Superior temporal gyrus (tissue), 1 donor: Measurements from ENCODE around the gene CS.
"Not testable (repeated sequence)": the region's sequence is repeated elsewhere in the genome, so short reads cannot be mapped to it uniquely, and the experiment has no call there.

ENCODE experiments used
- DNase-seq: peaks from one replicate; pipeline ENCODE4 v3.0.0-alpha.2; 2016; ENCODE audit errors: extremely low spot score

The CS gene

DNA sequence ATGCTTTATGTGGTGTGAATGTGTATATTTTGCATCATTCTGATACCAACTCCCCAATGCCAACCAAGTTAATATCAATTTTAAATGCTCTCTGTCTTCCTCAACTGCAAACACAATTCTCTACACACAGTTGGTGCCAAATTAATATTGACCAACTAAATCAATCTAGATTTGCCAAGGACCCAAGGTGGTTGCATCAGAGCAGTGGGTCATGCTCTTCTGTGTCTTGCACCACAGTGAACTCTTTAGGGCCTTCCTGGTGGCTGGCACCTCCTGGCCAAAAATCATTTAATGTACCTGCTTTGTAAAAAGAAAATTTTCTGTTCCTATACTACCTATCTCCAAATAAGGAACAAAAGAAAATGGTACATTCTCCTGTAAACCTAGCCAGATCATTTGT, 19.3 kb downstream of the CS start:
- no peak for DNase-seq

DNA sequence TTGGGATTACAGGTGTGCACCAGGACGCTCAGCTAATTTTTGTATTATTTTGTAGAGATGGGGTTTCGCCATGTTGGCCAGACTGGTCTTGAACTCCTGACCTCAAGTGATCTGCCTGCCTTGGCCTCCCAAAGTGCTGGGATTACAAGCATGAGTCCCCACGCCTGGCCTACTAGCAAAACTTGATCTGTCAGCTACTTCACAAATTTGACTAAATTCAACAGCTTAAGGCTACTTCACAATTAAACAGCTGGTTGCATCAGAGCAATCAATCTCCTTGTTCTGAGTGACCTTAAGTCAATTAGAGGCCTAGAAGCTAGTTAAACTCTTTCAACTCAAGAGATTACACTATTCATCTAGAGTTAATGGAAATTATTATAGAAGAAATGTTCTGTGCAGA, 21.2 kb downstream of the CS start:
- no peak for DNase-seq

DNA sequence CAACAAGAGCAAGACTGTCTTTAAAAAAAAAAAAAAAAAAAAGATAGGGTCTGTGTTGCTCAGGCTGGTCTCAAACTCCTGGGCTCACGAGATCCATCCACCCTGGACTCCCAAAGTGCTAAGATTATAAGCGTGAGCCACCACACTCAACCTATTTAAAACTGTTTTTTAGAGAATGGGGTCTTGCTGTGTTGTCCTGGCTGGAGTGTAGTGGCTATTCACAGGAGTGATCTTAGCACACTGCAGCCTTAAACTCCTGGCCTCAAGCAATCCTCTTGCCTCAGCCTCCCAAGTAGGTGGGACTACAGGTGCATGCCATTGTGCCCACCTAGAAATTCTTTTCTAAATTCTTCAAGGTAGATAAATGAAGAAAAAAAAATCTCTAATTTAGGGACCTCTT, 25.8 kb downstream of the CS start:
- DNase-seq: no peak

GRCh38 chr12:56272468-56272867, 27.7 kb downstream of the CS start:
- DNase-seq: not testable (repeated sequence)

DNA sequence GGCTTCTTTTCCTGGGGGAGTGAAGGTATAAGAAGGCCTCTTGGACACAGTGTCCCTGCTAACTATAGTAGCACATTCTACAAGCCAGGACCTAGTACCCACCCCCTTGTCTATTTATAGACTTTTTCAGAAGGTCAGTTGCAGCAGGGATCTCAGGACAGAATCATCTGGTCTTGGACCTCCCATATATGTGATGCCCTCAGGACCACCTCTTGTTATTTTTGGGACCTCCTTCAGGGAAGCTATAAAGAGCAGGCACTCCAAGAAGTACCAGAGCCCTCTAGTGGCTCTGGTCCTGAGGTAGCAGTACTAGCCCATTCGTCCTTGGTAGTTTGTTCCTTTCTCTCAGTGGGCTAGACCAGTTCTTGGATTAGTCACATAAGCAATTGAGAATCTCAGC, 29.1 kb downstream of the CS start:
- DNase-seq: peak; percentile 28

DNA sequence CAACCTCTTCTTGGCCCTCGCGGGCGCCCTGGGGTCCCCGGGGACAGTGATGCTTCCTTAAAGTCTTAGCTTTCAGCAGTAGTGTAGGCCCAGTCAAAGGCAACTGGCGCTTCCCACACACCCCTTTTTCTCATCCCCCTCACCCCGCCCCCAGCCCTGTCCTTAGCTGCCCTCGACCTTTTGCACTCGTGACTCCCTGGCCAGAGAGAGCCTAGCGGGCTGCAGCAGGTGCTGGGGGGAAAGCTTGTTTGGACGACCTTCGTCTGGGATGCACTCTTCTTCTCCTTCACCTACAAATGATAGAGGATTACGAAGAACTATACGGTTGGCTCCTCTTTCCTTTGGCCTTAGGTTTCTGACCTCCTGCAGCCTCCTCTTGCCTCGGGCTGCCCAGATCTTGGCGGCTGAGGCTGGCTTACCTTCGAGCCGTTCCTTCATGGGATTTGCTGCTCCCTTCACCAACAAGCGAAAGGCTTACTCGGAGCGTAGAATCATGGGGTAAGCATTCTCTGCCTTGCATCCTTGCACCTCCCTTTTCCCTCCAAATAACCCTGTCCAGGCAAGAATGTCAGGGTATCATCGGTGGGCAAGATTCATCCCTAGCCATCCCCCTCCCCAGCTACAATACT, 32.6 kb downstream of the CS start:
- DNase-seq: no peak

GRCh38 chr12:56266693-56267442, 33.3 kb downstream of the CS start, which contains the start of gene COQ10A:
COQ10A (plus strand) TSS chr12:56266942; CDS start chr12:56267119, 177 bp downstream.
- peak; percentile 87 for DNase-seq

- DNase-seq: not testable (repeated sequence)
Observed at GRCh38 chr12:56266068-56266692, 34.0 kb downstream of the CS start.

- not testable (repeated sequence) for DNase-seq
Observed at GRCh38 chr12:56262955-56263354, 37.2 kb downstream of the CS start.

- DNase-seq: no peak
Observed at GRCh38 chr12:56261503-56262232, 38.5 kb downstream of the CS start.

DNA sequence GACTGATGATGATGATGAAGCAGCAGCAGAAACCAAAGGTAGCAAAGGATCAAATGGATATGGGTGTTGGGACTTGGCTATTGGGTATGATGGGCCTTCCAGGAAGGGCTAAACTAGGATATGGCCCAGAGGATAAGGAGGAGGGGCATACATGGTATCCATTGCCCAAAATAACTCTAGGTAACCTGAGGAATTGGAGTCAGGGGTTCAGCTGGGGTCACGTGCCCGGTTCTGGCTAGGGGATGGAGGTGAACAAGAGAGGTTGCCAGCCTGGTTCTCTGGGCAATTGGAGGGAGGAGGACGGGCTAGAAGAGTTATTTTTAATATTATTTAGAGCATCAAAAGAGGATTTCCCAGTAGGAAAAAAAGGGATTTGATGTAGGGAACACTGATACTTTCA, 39.2 kb downstream of the CS start:
- DNase-seq: no peak

DNA sequence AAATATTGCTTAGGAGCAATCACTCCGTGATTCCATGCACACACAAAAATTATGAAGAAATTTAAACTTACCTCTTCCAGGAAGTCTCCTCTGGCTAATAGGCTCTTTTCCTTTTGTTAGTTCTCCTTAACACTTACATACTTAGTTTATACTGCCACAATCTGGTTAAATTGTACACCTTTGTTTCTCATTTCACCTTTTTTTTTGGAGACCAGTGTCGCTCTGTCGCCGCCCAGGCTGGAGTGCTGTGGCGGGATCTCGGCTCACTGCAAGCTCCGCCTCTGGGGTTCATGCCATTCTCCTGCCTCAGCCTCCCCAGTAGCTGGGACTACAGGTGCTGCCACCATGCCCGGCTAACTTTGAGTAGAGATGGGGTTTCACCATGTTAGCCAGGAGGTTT, 39.8 kb downstream of the CS start:
- DNase-seq: no peak

GRCh38 chr12:56258820-56259183, 41.3 kb downstream of the CS start:
- no peak for DNase-seq

DNA sequence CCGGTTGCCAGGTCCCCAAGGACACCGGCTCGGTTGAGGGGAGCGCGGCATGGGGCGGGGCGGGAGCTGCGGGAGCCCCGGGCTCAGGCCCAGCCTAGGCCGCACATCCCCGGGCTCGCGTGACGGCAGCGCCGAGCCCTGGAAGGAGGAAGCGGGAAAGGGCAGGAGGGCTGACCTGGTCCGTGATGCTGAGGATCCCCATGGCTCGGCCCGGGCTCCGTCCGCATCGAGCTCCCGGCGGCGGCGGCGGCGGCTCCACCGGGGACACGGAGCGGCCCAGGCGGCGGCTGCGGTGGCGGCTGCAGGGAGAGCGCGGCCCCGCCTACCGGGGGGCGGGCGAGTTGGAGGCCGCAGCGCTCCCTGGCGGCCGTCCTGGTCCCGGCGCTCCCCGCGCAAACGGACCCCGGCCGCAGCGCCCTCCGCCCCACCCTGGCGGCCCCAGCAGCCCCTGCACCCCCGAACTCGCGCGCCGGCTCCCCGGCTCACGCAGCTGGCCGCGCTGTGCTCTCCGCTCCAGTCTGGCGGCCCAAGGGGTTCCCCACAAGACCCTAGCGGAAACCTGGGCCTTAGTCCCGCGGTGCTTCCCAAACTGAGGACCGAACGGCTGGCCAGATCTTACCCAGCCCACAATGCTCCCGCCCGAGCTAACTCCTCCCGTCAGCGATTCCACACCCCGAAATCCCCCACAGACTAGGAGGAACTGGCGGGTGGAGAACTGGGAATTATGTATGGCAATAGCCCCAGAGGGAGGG, 41.9 kb downstream of the CS start, which contains the start of gene ANKRD52:
TSS of gene ANKRD52 (minus strand) at position 317 of the 752 bp plus-strand sequence. CDS start at position 202, 115 bp downstream.
- peak; percentile 80 for DNase-seq

- no peak for DNase-seq
Observed at GRCh38 chr12:56257491-56258067, 42.6 kb downstream of the CS start.

DNA sequence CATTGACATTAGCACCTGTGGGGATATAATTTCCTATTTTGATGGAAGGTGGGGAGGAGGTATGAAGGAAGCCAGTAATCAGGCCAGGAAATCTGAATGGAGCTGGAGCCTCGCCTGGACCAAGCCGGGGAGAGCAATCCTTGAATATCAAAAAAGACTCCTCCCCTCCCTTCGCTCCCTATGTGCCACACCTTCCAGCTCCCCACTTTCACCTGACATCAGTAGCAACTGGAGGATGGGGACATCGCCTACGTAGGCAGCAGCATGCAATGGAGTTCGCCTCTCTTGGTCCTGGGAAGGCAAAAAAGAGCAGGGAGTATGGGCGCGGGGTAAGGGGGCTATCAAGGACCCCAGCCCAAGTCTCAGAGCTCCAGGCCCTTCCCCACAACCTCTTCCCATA, 43.1 kb downstream of the CS start:
- no peak for DNase-seq

DNA sequence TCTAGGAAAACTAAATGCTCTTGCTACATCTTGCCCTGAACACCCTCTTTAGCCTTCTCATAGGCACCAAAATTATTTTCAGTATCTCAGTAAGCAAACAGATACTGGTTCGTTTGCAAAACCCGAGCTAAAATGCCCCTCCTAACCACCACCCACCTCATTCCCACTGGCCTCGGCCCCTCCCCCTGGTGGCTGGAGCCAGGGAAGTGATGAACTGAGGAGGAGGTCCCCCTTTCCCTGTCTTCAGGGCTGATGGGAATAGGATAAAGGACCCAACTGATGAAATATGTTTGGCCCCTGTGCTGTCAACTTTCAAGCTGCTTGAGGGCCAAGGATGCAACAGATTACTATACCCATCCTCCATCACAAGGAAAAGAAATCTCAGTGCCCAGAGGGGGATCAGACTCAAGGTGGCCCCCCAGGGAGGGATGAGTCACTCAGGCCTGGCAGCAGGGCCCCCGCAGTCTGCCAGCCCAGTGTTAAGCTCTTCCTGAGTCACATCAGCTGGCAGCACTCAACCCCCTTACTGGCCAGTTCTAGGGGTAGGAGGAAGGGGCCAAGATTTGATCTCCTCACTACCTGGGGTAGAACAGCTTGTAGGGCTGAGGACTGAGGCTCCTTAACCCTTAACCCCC, 43.7 kb downstream of the CS start:
- no peak for DNase-seq

DNA sequence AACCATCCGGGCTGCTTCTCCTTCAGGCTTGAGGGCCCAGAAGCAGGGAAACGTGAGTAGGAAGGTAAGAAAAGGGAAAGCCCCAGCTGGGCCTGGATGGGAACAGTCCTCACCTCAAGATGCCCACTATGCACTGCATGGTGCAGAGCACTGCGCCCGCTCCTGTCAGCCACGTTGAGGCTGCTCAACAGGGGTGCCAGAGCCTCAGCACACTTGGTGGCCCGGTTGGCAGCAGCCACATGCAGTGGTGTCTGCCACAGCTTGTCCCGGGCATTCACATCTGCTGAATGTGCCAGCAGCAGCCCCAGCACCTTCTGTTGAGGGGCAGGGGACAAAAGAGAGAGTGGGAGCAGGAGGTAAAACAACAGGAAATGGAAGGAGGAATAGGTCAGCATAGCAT, 44.5 kb downstream of the CS start:
- no peak for DNase-seq

GRCh38 chr12:56253091-56253490, 47.0 kb downstream of the CS start:
- no peak for DNase-seq

DNA sequence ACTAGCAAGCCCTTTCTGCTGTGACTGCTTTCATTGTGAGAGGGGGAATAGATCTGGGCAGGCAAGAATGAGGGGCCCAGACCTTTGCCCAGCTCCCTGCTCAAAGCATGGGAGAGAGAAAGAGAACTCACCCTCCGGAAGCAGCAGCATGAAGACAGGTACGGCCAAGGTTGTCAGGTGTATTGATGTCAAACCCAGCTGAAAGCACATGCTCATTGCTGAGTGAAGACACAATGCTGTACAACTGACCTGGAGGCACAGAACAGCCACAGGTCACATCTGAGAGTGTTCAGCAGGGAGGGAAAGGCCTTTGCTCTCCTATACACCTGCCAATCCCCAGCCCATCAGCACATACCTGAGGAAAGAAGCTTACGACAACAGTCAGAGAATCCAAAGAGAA, 47.5 kb downstream of the CS start:
- no peak for DNase-seq

DNA sequence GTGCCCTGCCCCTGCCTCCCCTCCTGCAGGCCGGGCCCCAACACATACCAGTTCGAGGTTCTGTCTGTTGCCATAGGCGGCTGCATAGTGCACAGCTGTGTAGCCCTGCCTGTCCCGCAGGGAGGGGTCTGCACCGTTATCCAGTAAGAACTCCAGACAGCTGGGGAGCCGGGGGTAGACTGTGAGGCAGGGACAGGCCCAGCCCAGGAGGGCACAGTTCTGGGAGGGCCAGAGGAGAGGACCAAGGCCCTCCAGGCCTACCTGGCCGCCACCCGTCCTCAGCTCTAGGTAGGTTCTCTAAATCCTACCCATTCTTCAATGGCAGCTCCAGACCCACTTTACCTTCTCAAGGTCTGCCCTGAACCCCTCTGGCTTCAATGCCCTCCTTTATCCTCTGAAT, 51.4 kb downstream of the CS start:
- DNase-seq: no peak
